Neural cell (in vitro differentiated cells): ENCODE data around the gene UBE4A. TPM values are rescaled to one million over a fixed set of nuclear protein-coding genes. Genes with fewer than 3 reads are reported as not detected.
A peak's percentile ranks its signal among the peaks of the same experiment; 100 is the strongest.
"Not testable (repeated sequence)": the region's sequence is repeated elsewhere in the genome, so short reads cannot be mapped to it uniquely, and the experiment has no call there.

ENCODE experiments used
- H2AFZ ChIP-seq: fragments of 200-600, 300-800 bp; sonication (generic), shearing (Covaris generic); 2 replicates; pipeline ENCODE4 v1.6.0; 2014; ENCODE audit warnings: low read depth, mild to moderate bottlenecking, antibody characterized with exemption, low read length, moderate library complexity
- H3F3A ChIP-seq: fragments of 200-600 bp; shearing (Covaris generic); 2 replicates; pipeline ENCODE4 v1.6.1; 2016; ENCODE audit warnings: mild to moderate bottlenecking, moderate library complexity, mixed read lengths, antibody characterized with exemption, low read length; ENCODE audit not compliant: insufficient read depth, poor library complexity, severe bottlenecking
- H3K27ac ChIP-seq: fragments of 200-600, 300-800 bp; sonication (generic), shearing (Covaris generic); 2 replicates; pipeline ENCODE4 v1.5.1; 2014; ENCODE audit warnings: mild to moderate bottlenecking, low read length, moderate library complexity
- H3K27me3 ChIP-seq: fragments of 300-800, 200-600 bp; sonication (generic), shearing (Covaris generic); 2 replicates; pipeline ENCODE4 v1.6.0; 2014; ENCODE audit warnings: mild to moderate bottlenecking, low read depth, low read length, moderate library complexity; ENCODE audit not compliant: insufficient read depth
- H3K36me3 ChIP-seq: fragments of 300-800, 200-600 bp; sonication (generic), shearing (Covaris generic); 2 replicates; pipeline ENCODE4 v1.5.1; 2014; ENCODE audit warnings: mild to moderate bottlenecking, antibody characterized with exemption, low read length, moderate library complexity; ENCODE audit not compliant: insufficient read depth
- H3K4me2 ChIP-seq: fragments of 300-800, 200-600 bp; sonication (generic), shearing (Covaris generic); 2 replicates; pipeline ENCODE4 v1.6.0; 2014; ENCODE audit warnings: mild to moderate bottlenecking, low read length
- H3K4me3 ChIP-seq: fragments of 300-800, 200-600 bp; sonication (generic), shearing (Covaris generic); 2 replicates; pipeline ENCODE4 v1.5.1; 2014; ENCODE audit warnings: mild to moderate bottlenecking, low read length, moderate library complexity
- H3K79me2 ChIP-seq: fragments of 200-600 bp; shearing (Covaris generic); replicated peaks from 2 replicates; pipeline ENCODE4 v1.6.0; 2014; ENCODE audit warnings: mild to moderate bottlenecking, low read length, moderate library complexity; ENCODE audit not compliant: insufficient read depth
- H3K9ac ChIP-seq: fragments of 300-800, 200-600 bp; sonication (generic), shearing (Covaris generic); 2 replicates; pipeline ENCODE4 v1.6.1; 2016; ENCODE audit warnings: mild to moderate bottlenecking, low read length, mixed read lengths
- H3K9me2 ChIP-seq: fragments of 200-600 bp; shearing (Covaris generic); 2 replicates; pipeline ENCODE4 v1.6.1; 2016; ENCODE audit warnings: mild to moderate bottlenecking, low read length, mixed read lengths; ENCODE audit not compliant: insufficient read depth
- H3K9me3 ChIP-seq: fragments of 200-600, 300-800 bp; sonication (generic), shearing (Covaris generic); 2 replicates; pipeline ENCODE4 v1.6.1; 2016; ENCODE audit warnings: mild to moderate bottlenecking, mixed run types, low read length, moderate library complexity, mixed read lengths
- H4K20me1 ChIP-seq: fragments of 200-600 bp; shearing (Covaris generic); 2 replicates; pipeline ENCODE4 v1.6.1; 2016; ENCODE audit warnings: mild to moderate bottlenecking, mixed run types; ENCODE audit not compliant: insufficient read depth
- EP300 ChIP-seq: fragments of 450-650 bp; conservative IDR thresholded peaks from 2 replicates; pipeline ENCODE4 v1.6.1; 2014; ENCODE audit warnings: antibody characterized with exemption, mild to moderate bottlenecking, moderate library complexity; ENCODE audit not compliant: poor library complexity, severe bottlenecking
- EZH2 ChIP-seq: fragments of 200-600, 300-800 bp; shearing (Covaris generic), sonication (generic); IDR thresholded peaks from 2 replicates; pipeline ENCODE4 v1.6.1; 2014; ENCODE audit warnings: antibody characterized with exemption, low read length, borderline replicate concordance, mild to moderate bottlenecking; ENCODE audit not compliant: insufficient read depth, poor library complexity, severe bottlenecking
- MXI1 ChIP-seq: fragments of 450-650 bp; conservative IDR thresholded peaks from 2 replicates; pipeline ENCODE4 v1.6.1; 2014; ENCODE audit warnings: antibody characterized with exemption, mild to moderate bottlenecking; ENCODE audit not compliant: poor library complexity, severe bottlenecking
- POLR2AphosphoS5 ChIP-seq: IDR thresholded peaks from 2 replicates; pipeline ENCODE4 v1.6.1; 2012
- RAD21 ChIP-seq: fragments of 450-650 bp; conservative IDR thresholded peaks from 2 replicates; pipeline ENCODE4 v1.6.1; 2014; ENCODE audit warnings: antibody characterized with exemption, mild to moderate bottlenecking, moderate library complexity
- SMC3 ChIP-seq: fragments of 450-650 bp; conservative IDR thresholded peaks from 2 replicates; pipeline ENCODE4 v1.6.1; 2014; ENCODE audit warnings: antibody characterized with exemption, mild to moderate bottlenecking, moderate library complexity; ENCODE audit not compliant: poor library complexity
- polyA plus RNA-seq: library from polyadenylated mRNA; depleted of rRNA; stranded (reverse); fragments of >200 nt; gene quantifications from 2 replicates; pipeline ENCODE4 v1.2.3, GENCODE V29; 2014
- TF ChIP-seq, protein P1 (sequence below): fragments of 450-650 bp; IDR thresholded peaks from 2 replicates; pipeline ENCODE4 v1.5.1; 2014; ENCODE audit warnings: antibody characterized with exemption, mild to moderate bottlenecking, moderate library complexity; ENCODE audit not compliant: poor library complexity, severe bottlenecking
- TF ChIP-seq, protein P2 (sequence below): IDR thresholded peaks from 2 replicates; pipeline ENCODE4 v1.6.1; 2012; ENCODE audit warnings: borderline replicate concordance

UBE4A gene
- polyA plus RNA-seq, 1 donor from 2014 or later = 36.9 TPM

DNA sequence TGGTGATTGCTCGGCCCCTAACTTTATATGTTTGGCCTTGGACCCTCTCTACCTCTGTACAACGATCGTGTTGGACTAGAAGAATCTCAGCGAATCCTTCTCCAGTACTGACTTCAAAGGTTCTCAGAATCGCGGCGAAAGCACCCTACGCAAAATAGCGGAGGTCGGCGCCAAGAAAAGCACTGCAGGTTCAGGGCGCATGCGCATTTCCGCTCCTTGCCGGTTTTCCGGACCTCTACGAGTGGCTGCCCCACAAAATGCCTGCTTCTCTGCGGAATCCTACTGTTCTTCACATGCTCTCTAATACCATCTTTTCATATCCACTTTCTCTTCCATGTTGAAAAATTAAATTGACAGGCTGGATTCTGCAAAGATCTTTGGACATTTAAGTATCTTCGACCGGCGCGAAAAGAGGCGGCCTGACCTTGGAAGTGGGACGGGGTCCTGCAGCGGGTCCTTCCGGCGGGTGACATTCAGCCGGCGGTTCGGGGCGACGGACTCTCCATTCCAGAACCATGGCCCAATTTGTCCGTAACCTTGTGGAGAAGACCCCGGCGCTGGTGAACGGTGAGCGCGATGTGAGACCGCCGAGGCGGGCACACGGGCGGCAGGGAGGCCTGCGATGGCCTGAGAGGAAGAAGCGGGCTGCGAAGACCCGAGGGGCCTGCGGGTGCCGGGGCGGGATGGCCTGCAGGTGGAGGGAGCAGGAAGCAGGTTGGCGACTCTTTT is 41.9 kb downstream of the UBE4A start, which contains the start of gene ATP5MG:
Gene ATP5MG, plus strand, starts transcription at position 456 of the 729 bp plus-strand sequence. Its CDS starts 60 bp downstream, at position 516.
- H3K4me3 ChIP-seq = peak within 1 kb of the TSS; percentile 90
- H3K9me3 ChIP-seq = no peaks in the 10 kb centered on the region
- no peaks in the 10 kb centered on the region for H3K36me3 ChIP-seq
- no peaks in the 10 kb centered on the region for H3F3A ChIP-seq
- H4K20me1 ChIP-seq = no peaks in the 10 kb centered on the region
- no peaks in the 10 kb centered on the region for H3K27me3 ChIP-seq
- peak within 1 kb of the TSS; percentile 86 for H3K9ac ChIP-seq
- peak; percentile 78 for TF ChIP-seq POLR2AphosphoS5
- peak; percentile 85 for TF ChIP-seq MXI1
- TF ChIP-seq RAD21 = peak; percentile 57
- TF ChIP-seq, protein P1, sequence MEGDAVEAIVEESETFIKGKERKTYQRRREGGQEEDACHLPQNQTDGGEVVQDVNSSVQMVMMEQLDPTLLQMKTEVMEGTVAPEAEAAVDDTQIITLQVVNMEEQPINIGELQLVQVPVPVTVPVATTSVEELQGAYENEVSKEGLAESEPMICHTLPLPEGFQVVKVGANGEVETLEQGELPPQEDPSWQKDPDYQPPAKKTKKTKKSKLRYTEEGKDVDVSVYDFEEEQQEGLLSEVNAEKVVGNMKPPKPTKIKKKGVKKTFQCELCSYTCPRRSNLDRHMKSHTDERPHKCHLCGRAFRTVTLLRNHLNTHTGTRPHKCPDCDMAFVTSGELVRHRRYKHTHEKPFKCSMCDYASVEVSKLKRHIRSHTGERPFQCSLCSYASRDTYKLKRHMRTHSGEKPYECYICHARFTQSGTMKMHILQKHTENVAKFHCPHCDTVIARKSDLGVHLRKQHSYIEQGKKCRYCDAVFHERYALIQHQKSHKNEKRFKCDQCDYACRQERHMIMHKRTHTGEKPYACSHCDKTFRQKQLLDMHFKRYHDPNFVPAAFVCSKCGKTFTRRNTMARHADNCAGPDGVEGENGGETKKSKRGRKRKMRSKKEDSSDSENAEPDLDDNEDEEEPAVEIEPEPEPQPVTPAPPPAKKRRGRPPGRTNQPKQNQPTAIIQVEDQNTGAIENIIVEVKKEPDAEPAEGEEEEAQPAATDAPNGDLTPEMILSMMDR = no peak
- TF ChIP-seq, protein P2, sequence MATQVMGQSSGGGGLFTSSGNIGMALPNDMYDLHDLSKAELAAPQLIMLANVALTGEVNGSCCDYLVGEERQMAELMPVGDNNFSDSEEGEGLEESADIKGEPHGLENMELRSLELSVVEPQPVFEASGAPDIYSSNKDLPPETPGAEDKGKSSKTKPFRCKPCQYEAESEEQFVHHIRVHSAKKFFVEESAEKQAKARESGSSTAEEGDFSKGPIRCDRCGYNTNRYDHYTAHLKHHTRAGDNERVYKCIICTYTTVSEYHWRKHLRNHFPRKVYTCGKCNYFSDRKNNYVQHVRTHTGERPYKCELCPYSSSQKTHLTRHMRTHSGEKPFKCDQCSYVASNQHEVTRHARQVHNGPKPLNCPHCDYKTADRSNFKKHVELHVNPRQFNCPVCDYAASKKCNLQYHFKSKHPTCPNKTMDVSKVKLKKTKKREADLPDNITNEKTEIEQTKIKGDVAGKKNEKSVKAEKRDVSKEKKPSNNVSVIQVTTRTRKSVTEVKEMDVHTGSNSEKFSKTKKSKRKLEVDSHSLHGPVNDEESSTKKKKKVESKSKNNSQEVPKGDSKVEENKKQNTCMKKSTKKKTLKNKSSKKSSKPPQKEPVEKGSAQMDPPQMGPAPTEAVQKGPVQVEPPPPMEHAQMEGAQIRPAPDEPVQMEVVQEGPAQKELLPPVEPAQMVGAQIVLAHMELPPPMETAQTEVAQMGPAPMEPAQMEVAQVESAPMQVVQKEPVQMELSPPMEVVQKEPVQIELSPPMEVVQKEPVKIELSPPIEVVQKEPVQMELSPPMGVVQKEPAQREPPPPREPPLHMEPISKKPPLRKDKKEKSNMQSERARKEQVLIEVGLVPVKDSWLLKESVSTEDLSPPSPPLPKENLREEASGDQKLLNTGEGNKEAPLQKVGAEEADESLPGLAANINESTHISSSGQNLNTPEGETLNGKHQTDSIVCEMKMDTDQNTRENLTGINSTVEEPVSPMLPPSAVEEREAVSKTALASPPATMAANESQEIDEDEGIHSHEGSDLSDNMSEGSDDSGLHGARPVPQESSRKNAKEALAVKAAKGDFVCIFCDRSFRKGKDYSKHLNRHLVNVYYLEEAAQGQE = peak; percentile 46
- peak; percentile 12 for TF ChIP-seq EP300
- TF ChIP-seq SMC3 = peak; percentile 65
- TF ChIP-seq EZH2 = no peak
- H3K9me2 ChIP-seq = no peaks in the 10 kb centered on the region
- H3K79me2 ChIP-seq = peaks cover 47% of the 10 kb centered on the region
- H3K4me2 ChIP-seq = peak within 1 kb of the TSS; percentile 68
- H2AFZ ChIP-seq = peak within 1 kb of the TSS; percentile 87
- peak within 1 kb of the TSS; percentile 85 for H3K27ac ChIP-seq

DNA sequence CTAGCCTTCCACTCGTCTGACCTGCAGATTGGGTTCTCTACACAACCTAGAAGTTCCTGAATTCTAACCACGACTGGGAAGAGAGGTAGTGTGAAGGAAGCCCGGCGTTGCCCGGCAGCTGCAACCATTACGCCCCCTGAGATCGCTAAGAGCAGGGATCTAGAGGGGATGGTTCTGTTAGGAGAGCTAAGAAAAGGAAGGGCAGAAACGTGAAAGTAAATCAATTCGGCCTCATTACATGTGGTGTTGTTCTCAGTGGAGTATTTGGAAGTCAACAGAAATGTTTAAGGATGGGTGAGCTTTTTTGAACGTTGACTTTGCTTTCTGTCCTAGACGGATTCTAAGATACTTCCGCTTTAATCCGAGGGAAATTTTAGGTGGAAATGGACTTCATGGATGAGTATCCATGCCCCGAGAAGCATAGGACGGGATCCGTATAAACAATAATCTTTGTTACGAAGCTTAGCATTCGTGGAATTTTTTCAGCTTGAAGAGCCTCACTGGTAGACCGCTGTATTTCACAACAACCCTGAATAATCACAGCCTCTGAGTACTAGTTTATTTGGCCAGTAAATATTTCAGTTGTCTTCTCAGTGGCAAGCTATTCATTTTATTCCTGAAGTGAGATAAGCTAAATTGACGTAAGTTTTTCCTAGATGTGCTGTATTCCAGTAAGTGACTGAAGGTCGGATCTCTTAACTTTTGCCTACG is 42.6 kb downstream of the UBE4A start:
- Histone ChIP-seq H3K27ac (peak overlapping the region; percentile 85), H3K79me2 (peaks cover 54% of the 10 kb centered on the region), H2AFZ (peak overlapping the region; percentile 87), H3F3A (no peaks in the 10 kb centered on the region), H3K9me2 (no peaks in the 10 kb centered on the region), H3K36me3 (no peaks in the 10 kb centered on the region), H3K4me3 (peak overlapping the region; percentile 90), H3K27me3 (no peaks in the 10 kb centered on the region), H3K9ac (peak overlapping the region; percentile 86), H3K4me2 (peak overlapping the region; percentile 51), H4K20me1 (no peaks in the 10 kb centered on the region), H3K9me3 (no peaks in the 10 kb centered on the region)
- TF ChIP-seq RAD21 = no peak
- TF ChIP-seq, protein P1 = peak; percentile 18

GRCh38 chr11:118402594-118402993 is 43.2 kb downstream of the UBE4A start:
- H3K36me3 ChIP-seq, H3K9me2 ChIP-seq, H3K27ac ChIP-seq, H3K9me3 ChIP-seq, H4K20me1 ChIP-seq, H2AFZ ChIP-seq, H3K27me3 ChIP-seq, H3F3A ChIP-seq: not testable (repeated sequence)
- Histone ChIP-seq H3K9ac (peak overlapping the region; percentile 86), H3K4me3 (peak overlapping the region; percentile 90), H3K79me2 (peaks cover 56% of the 10 kb centered on the region), H3K4me2 (peak overlapping the region; percentile 51)
